Measurements from ENCODE around the gene SEZ6L2.
"Not testable (repeated sequence)": the region's sequence is repeated elsewhere in the genome, so short reads cannot be mapped to it uniquely, and the experiment has no call there.

SEZ6L2 gene

DNA sequence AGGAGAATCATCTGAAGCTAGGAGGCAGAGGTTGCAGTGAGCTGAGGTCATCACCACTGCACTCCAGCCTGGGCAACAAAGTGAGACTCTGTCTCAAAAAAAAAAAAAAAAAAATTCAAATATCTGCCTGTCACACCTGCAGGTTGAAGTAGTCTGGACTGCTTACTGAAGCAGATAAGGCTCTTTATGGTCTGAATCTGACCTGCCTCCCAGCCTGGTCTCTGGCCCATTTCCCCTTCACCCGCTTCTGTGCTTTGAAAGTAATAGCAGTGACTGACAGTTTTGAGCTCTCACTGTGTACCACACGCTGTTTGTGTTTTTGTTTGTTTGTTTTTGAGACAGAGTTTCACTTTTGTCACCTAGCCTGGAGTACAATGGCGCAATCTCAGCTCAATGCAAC is 5.8 kb downstream of the SEZ6L2 start:
- no peaks in the 10 kb centered on the region for H3K36me3 Mint-ChIP-seq (ENCODE audit: insufficient read depth)
- H3K27me3 Mint-ChIP-seq, result peaks cover 42% of the 10 kb centered on the region
- no peak for ATAC-seq (replicated peaks; ENCODE audit: extremely low read depth, poor library complexity, severe bottlenecking)
- H3K4me1 Mint-ChIP-seq, result peaks cover 3% of the 10 kb centered on the region
- H3K4me3 Mint-ChIP-seq, result no peak overlapping the region
- no peaks in the 10 kb centered on the region for H3K9me3 Mint-ChIP-seq
- H3K27ac Mint-ChIP-seq (ENCODE audit: low read depth), result no peak overlapping the region
- DNase-seq (ENCODE audit: low spot score in 2 of 2), result no peak

DNA sequence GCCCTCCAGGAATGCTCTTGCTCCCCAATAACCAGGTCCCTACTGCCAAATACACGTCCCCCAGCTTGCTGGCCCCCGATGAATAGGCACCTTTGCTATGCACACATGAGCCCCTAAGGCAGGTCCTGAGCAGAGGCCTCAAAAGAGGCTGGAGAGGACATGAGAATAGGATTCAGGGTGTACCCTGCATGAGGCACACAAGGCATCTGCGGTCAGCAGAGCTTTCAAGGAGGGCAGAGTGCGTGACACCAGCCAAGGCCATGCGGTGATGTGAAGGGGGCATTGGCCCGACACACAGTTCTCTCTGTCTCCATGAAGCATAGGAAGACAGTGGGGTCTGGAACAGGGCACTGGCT is 6.9 kb downstream of the SEZ6L2 start:
- Mint-ChIP-seq H3K36me3 (ENCODE audit: insufficient read depth) (no peaks in the 10 kb centered on the region), H3K4me1 (no peaks in the 10 kb centered on the region), H3K27me3 (peaks cover 31% of the 10 kb centered on the region), H3K9me3 (no peaks in the 10 kb centered on the region), H3K4me3 (no peak overlapping the region), H3K27ac (ENCODE audit: low read depth) (no peak overlapping the region)
- DNase-seq (ENCODE audit: low spot score in 2 of 2) (no peak), ATAC-seq (replicated peaks; ENCODE audit: extremely low read depth, poor library complexity, severe bottlenecking) (no peak)

DNA sequence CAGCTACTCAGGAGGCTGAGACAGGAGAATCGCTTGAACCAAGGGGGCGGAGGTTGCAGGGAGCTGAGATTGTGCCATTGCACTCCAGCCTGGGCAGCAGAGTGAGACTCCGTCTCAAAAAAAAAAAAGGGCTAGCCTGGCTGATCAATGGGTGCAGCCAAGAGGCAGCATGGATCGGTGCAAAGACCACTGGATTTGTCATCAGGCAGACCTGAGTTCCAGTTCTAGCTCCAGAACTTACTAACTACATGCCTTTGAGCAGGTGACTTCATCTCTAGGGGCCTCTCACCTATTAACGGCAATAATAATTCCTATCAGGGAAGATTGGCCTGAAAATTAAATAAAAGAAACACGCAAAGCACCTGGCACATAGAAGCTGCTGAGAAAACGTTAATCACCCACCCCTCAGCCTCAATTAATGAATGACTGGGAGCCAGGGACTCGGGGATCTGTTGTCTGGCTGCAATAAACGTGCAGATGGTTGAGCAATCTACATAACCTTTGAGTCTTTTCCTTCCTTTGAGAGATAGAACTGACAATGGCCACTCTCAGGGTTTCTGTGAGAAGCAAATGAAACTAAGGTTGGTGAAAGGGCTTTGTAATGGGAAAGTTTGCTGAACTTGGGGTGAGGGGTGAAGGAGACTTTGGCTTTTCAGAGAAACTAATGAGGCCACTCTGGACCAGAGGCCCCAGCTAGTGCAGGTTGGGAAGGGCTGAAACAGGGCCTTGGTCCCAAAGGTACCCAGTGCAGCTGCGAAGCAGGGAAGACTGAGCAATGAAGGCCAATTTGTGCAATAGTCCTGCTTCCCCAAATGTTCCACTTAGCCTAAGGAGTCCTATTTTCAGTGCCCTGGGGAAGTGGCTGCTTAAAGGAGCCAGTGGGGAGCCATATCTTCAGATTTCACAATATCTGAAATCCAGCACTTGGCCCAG is 7.6 kb downstream of the SEZ6L2 start:
- Mint-ChIP-seq H3K27me3 (peaks cover 24% of the 10 kb centered on the region), H3K4me1 (no peaks in the 10 kb centered on the region), H3K9me3 (no peaks in the 10 kb centered on the region), H3K36me3 (ENCODE audit: insufficient read depth) (no peaks in the 10 kb centered on the region), H3K27ac (ENCODE audit: low read depth) (no peak overlapping the region), H3K4me3 (no peak overlapping the region)
- no peak for DNase-seq (ENCODE audit: low spot score in 2 of 2)
- no peak for ATAC-seq (replicated peaks; ENCODE audit: extremely low read depth, poor library complexity, severe bottlenecking)

DNA sequence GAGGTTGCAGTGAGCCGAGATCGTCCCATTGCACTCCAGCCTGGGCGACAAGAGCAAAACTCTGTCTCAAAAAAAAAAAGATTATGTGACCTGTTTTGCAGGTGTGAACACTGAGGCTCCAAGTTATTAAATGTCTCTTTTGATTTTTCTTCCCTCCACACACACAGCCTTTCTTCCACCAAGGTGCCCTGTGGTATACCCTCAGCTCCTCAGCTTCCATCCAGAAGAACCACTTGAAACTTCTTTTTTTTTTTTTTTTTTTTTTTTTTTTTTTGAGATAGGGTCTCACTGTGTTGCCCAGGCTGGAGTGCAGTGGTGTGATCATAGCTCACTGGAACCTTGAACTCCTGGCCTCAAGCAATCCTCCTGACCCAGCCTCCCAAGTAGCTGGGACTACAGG is 10.0 kb downstream of the SEZ6L2 start:
- H3K27ac Mint-ChIP-seq (ENCODE audit: low read depth); H3K27me3 Mint-ChIP-seq; H3K4me1 Mint-ChIP-seq; H3K4me3 Mint-ChIP-seq; ATAC-seq (replicated peaks; ENCODE audit: extremely low read depth, poor library complexity, severe bottlenecking); H3K9me3 Mint-ChIP-seq; DNase-seq (ENCODE audit: low spot score in 2 of 2); H3K36me3 Mint-ChIP-seq (ENCODE audit: insufficient read depth): not testable (repeated sequence)

DNA sequence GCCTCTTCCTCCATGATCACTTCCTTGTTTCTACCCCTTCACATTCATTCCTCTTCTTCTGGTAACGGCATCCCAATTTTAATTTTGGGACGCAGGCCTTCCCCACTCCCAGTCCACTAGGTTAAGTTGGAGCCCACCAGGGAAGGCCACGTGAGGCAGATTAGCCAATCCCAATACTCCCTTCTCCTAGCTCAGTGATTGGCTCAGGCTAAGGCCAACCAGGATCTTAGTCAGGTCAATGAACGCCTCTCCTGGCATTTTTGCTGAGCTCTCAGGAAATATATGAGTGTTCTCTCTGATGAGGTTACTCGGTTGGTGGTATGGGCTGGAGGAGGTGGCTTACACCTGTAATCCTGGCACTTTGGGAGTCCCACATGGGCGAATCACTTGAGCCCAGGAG is 15.4 kb downstream of the SEZ6L2 start:
- no peak overlapping the region for H3K27ac Mint-ChIP-seq (ENCODE audit: low read depth)
- no peaks in the 10 kb centered on the region for H3K9me3 Mint-ChIP-seq
- DNase-seq (ENCODE audit: low spot score in 2 of 2) (no peak), ATAC-seq (replicated peaks; ENCODE audit: extremely low read depth, poor library complexity, severe bottlenecking) (no peak)
- H3K4me1 Mint-ChIP-seq, result no peaks in the 10 kb centered on the region
- peaks cover 38% of the 10 kb centered on the region for H3K27me3 Mint-ChIP-seq
- no peak overlapping the region for H3K4me3 Mint-ChIP-seq
- no peaks in the 10 kb centered on the region for H3K36me3 Mint-ChIP-seq (ENCODE audit: insufficient read depth)

DNA sequence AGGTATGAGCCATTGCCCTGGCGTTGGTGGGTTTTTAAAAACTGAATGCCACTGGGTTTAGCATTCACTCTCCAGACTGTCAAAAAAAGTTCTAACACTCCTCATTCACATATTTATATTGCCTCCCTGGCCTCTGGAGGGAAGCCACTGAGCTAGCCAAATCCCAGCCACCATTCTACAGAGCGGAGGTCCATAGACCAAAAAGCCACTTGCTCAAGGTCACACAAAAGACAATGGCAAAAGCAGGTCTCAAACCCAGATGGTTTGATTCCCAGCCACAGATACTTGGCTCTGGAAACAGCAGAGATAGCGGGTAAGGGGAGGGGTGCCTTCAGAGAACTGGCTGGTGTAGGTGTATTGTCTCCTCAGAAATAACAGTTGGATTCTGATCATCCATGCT is 18.3 kb downstream of the SEZ6L2 start:
- H3K4me3 Mint-ChIP-seq, result no peak overlapping the region
- DNase-seq (ENCODE audit: low spot score in 2 of 2), result no peak
- no peaks in the 10 kb centered on the region for H3K9me3 Mint-ChIP-seq
- no peak overlapping the region for H3K27ac Mint-ChIP-seq (ENCODE audit: low read depth)
- no peaks in the 10 kb centered on the region for H3K36me3 Mint-ChIP-seq (ENCODE audit: insufficient read depth)
- peaks cover 22% of the 10 kb centered on the region for H3K4me1 Mint-ChIP-seq
- ATAC-seq (replicated peaks; ENCODE audit: extremely low read depth, poor library complexity, severe bottlenecking), result no peak
- peaks cover 62% of the 10 kb centered on the region for H3K27me3 Mint-ChIP-seq

DNA sequence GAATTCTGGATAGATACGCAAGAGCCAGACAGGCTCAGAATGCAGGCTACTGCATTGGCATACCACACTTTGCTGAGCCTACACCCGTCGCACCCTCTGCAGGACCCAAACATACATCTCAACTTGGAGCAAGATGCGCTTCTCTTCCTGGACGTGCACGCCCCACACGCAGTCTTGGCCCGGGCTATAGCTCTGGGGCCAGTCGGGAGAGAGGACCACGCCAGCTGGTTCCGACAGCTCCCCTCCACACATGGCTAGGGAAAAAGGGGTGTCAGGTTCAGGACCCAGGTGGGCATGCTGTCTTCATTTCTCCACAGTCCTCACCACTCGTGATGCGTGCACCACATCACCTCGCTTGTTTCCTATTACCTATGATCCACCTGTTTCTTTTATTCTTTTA is 21.2 kb downstream of the SEZ6L2 start:
- DNase-seq (ENCODE audit: low spot score in 2 of 2), result no peak
- H3K36me3 Mint-ChIP-seq (ENCODE audit: insufficient read depth), result no peaks in the 10 kb centered on the region
- no peak overlapping the region for H3K4me3 Mint-ChIP-seq
- ATAC-seq (replicated peaks; ENCODE audit: extremely low read depth, poor library complexity, severe bottlenecking), result no peak
- H3K4me1 Mint-ChIP-seq, result peaks cover 26% of the 10 kb centered on the region
- H3K9me3 Mint-ChIP-seq, result no peaks in the 10 kb centered on the region
- H3K27ac Mint-ChIP-seq (ENCODE audit: low read depth), result no peak overlapping the region
- H3K27me3 Mint-ChIP-seq, result peaks cover 48% of the 10 kb centered on the region

DNA sequence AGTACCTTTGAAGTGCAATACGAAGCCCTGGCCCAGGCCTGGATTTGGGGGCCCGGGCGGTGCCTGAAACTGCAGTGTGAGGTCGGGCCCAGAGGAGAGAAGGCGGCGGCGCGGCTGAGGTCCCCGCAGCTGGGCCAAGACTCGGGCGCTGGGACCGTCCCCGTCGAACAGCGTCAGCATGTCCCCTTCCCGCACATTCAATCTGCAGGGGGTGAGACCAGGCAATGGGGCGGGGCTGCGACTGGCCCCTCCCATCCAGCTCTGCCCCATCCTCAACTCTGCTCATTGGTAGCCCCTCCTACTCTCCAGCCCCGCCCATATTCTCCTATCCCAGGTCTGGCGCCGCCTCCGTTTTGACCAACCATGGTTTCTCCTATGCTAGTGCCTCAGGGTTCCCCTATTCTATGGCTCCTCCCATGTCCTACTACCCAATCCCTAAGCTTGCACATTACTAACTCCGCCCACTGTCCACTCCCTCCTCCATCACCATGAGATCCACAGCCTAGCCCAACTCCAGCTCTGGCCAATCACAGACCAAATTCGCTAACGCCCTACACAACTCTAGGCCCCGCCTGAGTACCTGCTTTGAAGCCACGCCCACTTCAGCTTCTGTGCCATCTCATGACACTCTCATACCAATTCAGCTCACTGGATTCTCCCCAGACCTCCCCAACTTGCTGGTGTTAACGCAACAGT is 21.9 kb downstream of the SEZ6L2 start:
- Mint-ChIP-seq H3K4me1 (peaks cover 26% of the 10 kb centered on the region), H3K27me3 (peaks cover 40% of the 10 kb centered on the region), H3K4me3 (peak overlapping the region; percentile 59), H3K27ac (ENCODE audit: low read depth) (no peak overlapping the region), H3K36me3 (ENCODE audit: insufficient read depth) (no peaks in the 10 kb centered on the region), H3K9me3 (no peaks in the 10 kb centered on the region)
- DNase-seq (ENCODE audit: low spot score in 2 of 2), result no peak
- peak; percentile 65 for ATAC-seq (replicated peaks; ENCODE audit: extremely low read depth, poor library complexity, severe bottlenecking)

DNA sequence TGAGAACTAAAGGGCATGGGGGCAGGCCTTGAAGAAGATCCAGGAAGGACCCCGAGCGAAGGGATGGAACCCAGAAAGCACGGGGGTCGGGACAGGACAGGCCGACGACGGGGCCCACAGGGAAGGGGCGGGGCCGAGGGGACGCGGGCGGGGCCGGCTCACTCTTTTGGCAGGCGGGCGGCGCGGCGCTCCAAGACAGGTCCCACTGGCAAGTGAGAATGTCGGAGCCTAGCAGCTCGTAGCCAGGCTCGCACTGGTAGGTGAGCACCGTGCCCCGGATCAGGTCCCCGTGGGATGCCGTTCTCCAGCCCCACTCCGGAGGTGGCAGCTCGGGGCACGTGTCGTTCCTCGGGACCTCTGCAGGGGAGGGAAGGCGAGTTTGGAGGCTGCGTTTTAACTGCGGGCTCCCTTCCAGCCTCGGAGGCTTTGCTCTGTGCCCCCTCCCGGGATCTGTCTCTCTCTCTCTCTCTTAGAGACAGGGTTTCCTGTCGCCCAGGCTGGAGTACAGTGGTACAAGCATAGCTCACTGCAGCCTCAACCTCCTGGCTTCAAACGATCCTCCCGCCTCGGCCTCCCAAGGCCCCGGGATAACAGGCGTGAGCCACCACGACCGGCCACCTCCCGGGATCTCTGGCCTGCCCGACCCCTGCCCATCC is 22.6 kb downstream of the SEZ6L2 start:
- Mint-ChIP-seq H3K9me3 (no peaks in the 10 kb centered on the region), H3K4me1 (peaks cover 26% of the 10 kb centered on the region), H3K27me3 (peaks cover 40% of the 10 kb centered on the region), H3K4me3 (peak overlapping the region; percentile 59), H3K36me3 (ENCODE audit: insufficient read depth) (no peaks in the 10 kb centered on the region), H3K27ac (ENCODE audit: low read depth) (no peak overlapping the region)
- DNase-seq (ENCODE audit: low spot score in 2 of 2) (no peak), ATAC-seq (replicated peaks; ENCODE audit: extremely low read depth, poor library complexity, severe bottlenecking) (no peak)

DNA sequence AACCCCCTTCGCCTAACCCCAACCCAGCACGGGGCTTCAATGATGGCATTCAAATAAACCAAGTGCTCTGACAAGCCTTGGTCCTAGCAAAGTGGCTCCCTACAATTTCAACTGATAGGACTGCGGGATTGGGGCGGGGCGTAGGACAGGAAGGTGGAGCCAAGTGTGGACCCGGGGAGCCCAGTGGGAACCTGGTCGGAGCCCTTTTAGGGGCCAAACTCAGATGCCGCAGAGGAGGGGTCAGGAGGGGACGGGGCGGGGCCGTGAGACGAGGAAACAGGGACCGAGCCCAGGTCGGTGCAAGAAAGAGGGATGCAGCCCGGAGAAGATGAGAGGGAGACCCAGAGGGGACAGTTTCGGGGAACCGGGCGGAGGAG is 23.1 kb downstream of the SEZ6L2 start:
- Mint-ChIP-seq H3K9me3 (no peaks in the 10 kb centered on the region), H3K27me3 (peaks cover 40% of the 10 kb centered on the region), H3K27ac (ENCODE audit: low read depth) (no peak overlapping the region), H3K36me3 (ENCODE audit: insufficient read depth) (no peaks in the 10 kb centered on the region), H3K4me3 (peak overlapping the region; percentile 59), H3K4me1 (peaks cover 26% of the 10 kb centered on the region)
- DNase-seq (ENCODE audit: low spot score in 2 of 2) (no peak), ATAC-seq (replicated peaks; ENCODE audit: extremely low read depth, poor library complexity, severe bottlenecking) (no peak)

DNA sequence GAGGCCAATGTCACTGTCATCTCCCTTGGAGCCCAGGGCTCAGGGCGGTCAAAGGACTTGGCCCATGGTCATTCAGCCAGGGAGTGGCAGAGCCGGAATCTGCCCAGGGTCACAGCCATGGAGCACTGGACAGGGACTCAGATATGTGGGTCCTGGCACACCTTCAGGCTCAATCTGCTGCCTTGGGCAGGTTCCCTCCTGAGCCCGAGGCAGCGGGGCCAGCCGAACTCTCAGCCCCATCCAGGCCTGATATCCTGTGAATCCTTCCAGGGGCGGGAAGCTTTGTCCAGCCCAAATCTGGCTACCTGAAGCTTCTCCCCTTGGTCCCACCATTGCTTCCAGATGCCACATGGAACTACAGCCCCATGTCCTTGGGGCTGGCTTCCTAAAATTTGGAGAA is 24.1 kb downstream of the SEZ6L2 start:
- Mint-ChIP-seq H3K4me3 (no peak overlapping the region), H3K27me3 (peaks cover 40% of the 10 kb centered on the region), H3K36me3 (ENCODE audit: insufficient read depth) (no peaks in the 10 kb centered on the region), H3K4me1 (peaks cover 26% of the 10 kb centered on the region), H3K9me3 (no peaks in the 10 kb centered on the region), H3K27ac (ENCODE audit: low read depth) (no peak overlapping the region)
- no peak for DNase-seq (ENCODE audit: low spot score in 2 of 2)
- no peak for ATAC-seq (replicated peaks; ENCODE audit: extremely low read depth, poor library complexity, severe bottlenecking)

DNA sequence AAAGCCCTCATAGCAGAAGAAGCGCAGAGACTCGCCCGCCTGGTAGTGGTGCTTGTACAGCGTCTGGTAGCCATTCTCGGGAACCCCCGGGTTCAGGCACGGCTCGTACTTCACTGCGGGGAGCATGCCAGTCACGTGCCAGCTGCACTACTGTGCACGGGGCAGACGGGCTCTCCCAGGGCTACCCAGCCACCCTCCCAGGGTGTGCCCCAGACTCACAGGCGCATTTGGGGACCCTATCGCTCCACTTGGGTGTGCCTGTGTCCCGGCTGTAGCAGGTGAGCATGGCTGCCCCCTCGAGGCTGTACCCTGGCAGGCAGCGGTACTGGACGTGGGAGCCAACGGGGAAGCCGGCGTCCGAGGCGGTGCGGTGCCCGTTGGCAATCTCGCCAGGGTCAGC is 26.0 kb downstream of the SEZ6L2 start:
- ATAC-seq (replicated peaks; ENCODE audit: extremely low read depth, poor library complexity, severe bottlenecking) (no peak), DNase-seq (ENCODE audit: low spot score in 2 of 2) (no peak)
- H3K36me3 Mint-ChIP-seq (ENCODE audit: insufficient read depth), result no peaks in the 10 kb centered on the region
- H3K27ac Mint-ChIP-seq (ENCODE audit: low read depth), result no peak overlapping the region
- peaks cover 30% of the 10 kb centered on the region for H3K27me3 Mint-ChIP-seq
- H3K9me3 Mint-ChIP-seq, result no peaks in the 10 kb centered on the region
- peaks cover 26% of the 10 kb centered on the region for H3K4me1 Mint-ChIP-seq
- H3K4me3 Mint-ChIP-seq, result no peak overlapping the region
